Measurements from ENCODE around the gene FAM163B. TPM values are rescaled to one million over a fixed set of nuclear protein-coding genes. Genes with fewer than 3 reads are reported as not detected.

Gene FAM163B
- total and polyA plus RNA-seq, 9 of the 15 experiments (the other 6 are each of a cell fraction or from before 2014, with no cell fraction given) = not detected

GRCh38 chr9:133591116-133591910 is 17.9 kb downstream of the FAM163B start:
- POLR2A ChIA-PET = interaction anchor here (0.6 to 0.7 kb wide), 2 partner anchors 118 to 176 kb away, joined by 3 to 4 read pairs; no protein-coding TSS in a partner anchor
- Histone ChIP-seq H3K36me3 (ENCODE audit: control insufficient read depth, insufficient read depth, low read length) (no peaks in the 10 kb centered on the region), H3K9ac (ENCODE audit: insufficient read depth in 1 of 2, low read depth in 2 of 2, low read length in 2 of 2) (no peak overlapping the region), H3K27me3 (ENCODE audit: control insufficient read depth in 2 of 2, insufficient read depth in 2 of 2, low read length in 2 of 2) (peaks cover 0 to 38% of the 10 kb centered on the region in 2 experiments; a peak in 2 of 5 replicates), H3K4me2 (ENCODE audit: insufficient read depth, low read length) (no peak overlapping the region), H2AFZ (ENCODE audit: low read depth, low read length) (no peak overlapping the region), H3K9me1 (ENCODE audit: control insufficient read depth, insufficient read depth, low read length) (no peaks in the 10 kb centered on the region), H3K79me2 (ENCODE audit: control insufficient read depth, insufficient read depth, low read length) (no peaks in the 10 kb centered on the region), H3K9me3 (replicated peaks; ENCODE audit: control insufficient read depth, insufficient read depth, low read depth, low read length) (peaks cover 4% of the 10 kb centered on the region), H3K4me1 (replicated peaks in 1 of 2; ENCODE audit: control insufficient read depth in 2 of 2, insufficient read depth in 2 of 2, low read length in 2 of 2) (no peaks in the 10 kb centered on the region), H4K20me1 (replicated peaks; ENCODE audit: control insufficient read depth, insufficient read depth, low read length) (peaks cover 4% of the 10 kb centered on the region; the same call in 1 of the 2 replicates), H3K27ac (ENCODE audit: extremely low read depth, low read depth, low read length) (no peak overlapping the region), H3K4me3 (no peak overlapping the region)
- intact Hi-C loops (cut with micrococcal nuclease) = no loop called here
- no TSS peak for BruUV-seq (replicated peaks)
- WGBS (ENCODE audit: insufficient coverage, low coverage, missing lambda C conversion rate) = 0% methylated on average over 17 of the region's 17 CpGs
- DNase-seq (ENCODE audit: extremely low read depth in 1 of 4, low spot score in 3 of 4) (no peak), ATAC-seq (no peak), FAIRE-seq (no peak)
- CTCF ChIA-PET (ENCODE audit: low intra/inter-chr PET ratio) = no interaction called here
- in situ Hi-C loops (cut with MboI) = no loop called here
- TF ChIP-seq BCOR (IDR thresholded peaks at IDR 0.05) (no peak), RBM14 (IDR thresholded peaks at IDR 0.05; ENCODE audit: borderline replicate concordance, insufficient read depth, low read depth, low read length) (no peak), ZFP91 (CRISPR knock-in tag; IDR thresholded peaks at IDR 0.05) (no peak), MEF2A (IDR thresholded peaks at IDR 0.05; ENCODE audit: control insufficient read depth, low read depth, low read length) (no peak), NFE2L1 (tag; IDR thresholded peaks at IDR 0.05; ENCODE audit: borderline replicate concordance, low read depth) (no peak), CBX3 (IDR thresholded peaks at IDR 0.05; ENCODE audit: borderline replicate concordance in 1 of 2, low read length in 2 of 2) (no peak), ZFP30 (CRISPR knock-in tag; IDR thresholded peaks at IDR 0.05; ENCODE audit: borderline replicate concordance) (no peak), MCM5 (IDR thresholded peaks at IDR 0.05; ENCODE audit: low read depth) (no peak), ZNF644 (tag; IDR thresholded peaks at IDR 0.05; ENCODE audit: low read depth) (no peak), ZFX (CRISPR knock-in tag; IDR thresholded peaks at IDR 0.05) (no peak), ZNF24 (IDR thresholded peaks at IDR 0.05) (no peak), FOXP1 (CRISPR knock-in tag; IDR thresholded peaks at IDR 0.05) (no peak), BRCA1 (IDR thresholded peaks at IDR 0.05) (no peak), BRCA1 (CRISPR knock-in tag; IDR thresholded peaks at IDR 0.05) (no peak), XRCC3 (IDR thresholded peaks at IDR 0.05) (no peak), KAT7 (CRISPR knock-in tag; IDR thresholded peaks at IDR 0.05; ENCODE audit: borderline replicate concordance) (no peak), SMARCC2 (IDR thresholded peaks at IDR 0.05; ENCODE audit: low read depth) (no peak), TRIM28 (IDR thresholded peaks at IDR 0.05) (no peak), ZNF445 (CRISPR knock-in tag; IDR thresholded peaks at IDR 0.05; ENCODE audit: low read depth) (no peak), CBFB (CRISPR knock-in tag; IDR thresholded peaks at IDR 0.05) (no peak)

Measured in K562 (cell line).